ENCODE measurements around the gene CRYGN.

The CRYGN gene

DNA sequence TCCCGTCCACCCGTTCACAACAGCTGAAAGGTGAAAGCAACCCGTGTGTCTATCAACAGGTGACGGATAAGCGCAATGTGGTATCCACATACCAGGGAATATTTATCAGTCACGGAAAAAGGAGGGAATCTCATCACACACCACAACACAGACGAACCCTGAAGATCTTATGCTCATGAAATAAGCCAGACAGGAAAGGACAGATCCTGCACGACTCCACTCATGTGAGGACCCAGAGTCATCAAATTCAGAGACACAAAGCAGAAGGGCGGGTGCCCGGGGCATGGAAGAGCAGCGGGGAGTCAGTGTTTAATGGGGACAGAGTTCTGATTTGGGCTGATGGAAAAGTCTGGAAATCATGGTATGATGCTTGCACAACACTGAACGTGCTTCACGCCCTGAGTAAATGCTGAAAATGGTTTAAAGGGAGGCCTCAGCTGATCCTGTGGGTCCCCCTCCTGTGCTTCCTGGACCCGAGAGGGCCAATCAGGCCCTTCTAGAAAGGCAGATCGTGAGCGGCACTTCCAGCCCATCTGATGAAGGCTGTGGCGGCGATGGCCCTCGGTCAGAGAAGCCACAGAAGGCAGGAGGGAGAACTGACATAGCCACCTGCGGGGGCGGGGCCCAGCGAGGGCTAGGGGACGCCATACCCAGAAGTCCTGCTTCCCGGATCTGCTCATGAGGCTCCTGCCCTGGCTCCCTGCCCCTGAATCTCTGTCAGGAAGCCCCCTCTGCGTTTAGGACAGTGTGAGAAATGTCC lies 49.2 kb downstream of the CRYGN start:
- DNase-seq (ENCODE audit: low read depth): no peak

GRCh38 chr7:151389768-151390597 lies 50.0 kb downstream of the CRYGN start:
- DNase-seq (ENCODE audit: low read depth): no peak

DNA sequence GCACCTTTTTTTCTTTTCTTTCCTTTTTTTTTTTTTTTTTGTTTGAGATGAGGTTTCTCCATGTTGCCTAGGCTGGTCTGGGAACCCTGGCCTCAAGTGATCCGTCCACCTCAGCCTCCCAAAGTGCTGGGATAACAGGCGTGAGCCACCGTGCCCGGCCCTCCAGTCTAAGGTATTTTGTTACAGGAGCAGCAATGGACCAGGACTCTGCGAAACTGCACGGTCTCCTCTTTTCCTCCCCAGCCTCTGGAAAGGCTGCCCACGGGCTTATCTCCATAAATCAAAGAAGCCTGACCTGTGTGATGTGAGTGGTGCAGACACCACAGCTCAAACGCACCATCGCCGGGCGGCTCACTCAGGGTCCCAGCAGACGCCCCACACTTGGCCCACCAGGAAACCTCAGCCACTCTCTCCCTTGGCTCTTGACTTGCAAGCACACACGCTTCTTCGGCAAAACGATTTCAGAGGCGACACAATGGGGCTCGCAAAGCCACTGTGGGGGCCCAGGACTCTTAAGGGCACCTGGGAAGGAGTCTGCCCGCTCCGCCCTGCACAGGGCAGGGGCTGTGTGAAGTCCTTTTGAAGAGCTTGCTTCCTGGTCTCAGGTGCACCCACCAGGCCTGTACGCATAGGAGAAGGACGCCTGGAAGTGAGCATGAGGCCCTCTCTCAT lies 50.7 kb downstream of the CRYGN start:
- DNase-seq (ENCODE audit: low read depth): no peak

GRCh38 chr7:151388430-151388829 lies 51.5 kb downstream of the CRYGN start:
- DNase-seq (ENCODE audit: low read depth): no peak

GRCh38 chr7:151388007-151388297 lies 52.0 kb downstream of the CRYGN start:
- no peak for DNase-seq (ENCODE audit: low read depth)

DNA sequence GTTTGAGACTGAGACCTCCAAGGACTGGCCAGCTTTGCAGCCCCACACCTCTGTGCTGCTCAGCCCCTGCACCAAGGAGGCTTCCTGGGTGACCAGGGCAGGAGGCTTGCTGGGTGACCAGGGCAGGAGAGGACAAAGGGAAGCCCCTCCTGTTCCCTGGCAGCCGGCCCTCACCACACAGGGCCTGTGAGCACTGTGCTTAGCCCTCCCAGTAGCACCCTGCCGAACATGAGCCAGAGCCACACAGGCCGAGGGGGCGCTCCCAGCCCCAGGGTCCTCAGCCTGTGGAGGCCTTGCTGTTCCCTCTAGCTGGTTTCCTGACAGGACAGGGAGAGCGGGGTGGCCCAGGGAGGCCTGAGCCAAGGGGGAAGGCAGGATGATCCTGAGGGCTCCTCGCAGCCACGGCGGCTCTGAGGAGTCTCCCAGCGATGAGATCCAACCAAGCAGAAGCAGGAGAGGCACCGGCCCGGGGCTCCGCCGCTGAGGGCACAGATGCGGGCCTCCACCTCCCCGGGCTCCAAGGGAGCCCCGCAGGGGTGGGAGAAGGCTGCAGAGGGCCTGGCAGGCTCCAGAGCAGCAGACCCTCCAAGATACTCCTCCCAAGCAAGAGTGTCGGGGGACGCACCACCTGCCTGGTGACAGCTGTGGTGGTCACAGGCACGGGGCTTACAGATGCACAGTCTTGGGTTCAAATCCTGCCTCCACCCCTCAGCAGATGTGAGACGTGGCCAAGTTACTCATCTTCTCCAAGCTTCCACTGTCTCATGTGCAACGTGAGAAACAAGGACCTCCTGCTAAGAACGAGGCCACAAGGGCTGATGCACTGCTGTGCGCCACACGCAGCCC lies 52.6 kb downstream of the CRYGN start:
- no peak for DNase-seq (ENCODE audit: low read depth)

- DNase-seq (ENCODE audit: low read depth): no peak
Measured at GRCh38 chr7:151386301-151387160, 53.4 kb downstream of the CRYGN start.

- no peak for DNase-seq (ENCODE audit: low read depth)
Measured at GRCh38 chr7:151385626-151386300, 54.2 kb downstream of the CRYGN start.

DNA sequence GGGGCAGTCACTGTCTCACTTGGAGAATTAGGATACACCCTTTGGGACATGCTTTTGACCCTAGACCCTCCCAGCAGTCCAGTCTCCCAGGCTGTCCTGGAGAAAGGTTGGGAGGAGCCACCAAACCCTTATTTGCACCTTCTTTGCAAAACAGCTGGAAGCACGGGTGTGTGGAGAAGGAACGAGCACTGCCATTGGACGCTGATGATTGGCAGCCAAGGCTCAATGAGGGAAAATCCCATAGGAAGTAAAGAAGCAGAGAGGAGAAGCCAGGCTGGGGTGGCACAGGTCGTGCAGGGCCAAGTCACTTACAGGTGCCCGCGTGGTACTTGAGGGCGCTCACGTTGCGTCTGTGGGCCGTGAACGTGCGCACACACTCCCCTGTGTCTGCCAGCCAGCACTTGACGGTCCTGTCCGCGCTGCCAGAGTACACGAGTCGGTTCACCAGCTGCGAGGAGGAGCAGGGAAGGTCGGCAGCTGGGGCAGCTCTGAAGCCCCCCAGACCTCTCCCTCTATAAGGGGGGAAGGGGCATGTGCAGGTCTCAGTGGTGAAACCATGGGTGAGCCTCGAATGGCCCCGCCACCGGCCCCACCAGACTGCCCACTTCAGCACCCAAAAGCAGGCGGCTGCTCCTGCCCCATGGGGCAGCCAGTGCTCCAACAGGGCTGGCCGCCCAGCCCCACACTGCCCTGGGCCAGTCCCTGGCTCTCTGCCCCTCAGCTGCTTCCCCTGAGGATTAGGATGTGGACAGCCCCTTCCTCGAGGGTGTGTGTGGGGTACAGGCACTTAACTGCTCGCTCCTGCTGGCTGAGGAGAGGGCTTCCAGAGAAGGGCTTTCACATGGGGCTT lies 54.9 kb downstream of the CRYGN start:
- no peak for DNase-seq (ENCODE audit: low read depth)

- no peak for DNase-seq (ENCODE audit: low read depth)
Measured at GRCh38 chr7:151384352-151384697, 55.6 kb downstream of the CRYGN start.

DNA sequence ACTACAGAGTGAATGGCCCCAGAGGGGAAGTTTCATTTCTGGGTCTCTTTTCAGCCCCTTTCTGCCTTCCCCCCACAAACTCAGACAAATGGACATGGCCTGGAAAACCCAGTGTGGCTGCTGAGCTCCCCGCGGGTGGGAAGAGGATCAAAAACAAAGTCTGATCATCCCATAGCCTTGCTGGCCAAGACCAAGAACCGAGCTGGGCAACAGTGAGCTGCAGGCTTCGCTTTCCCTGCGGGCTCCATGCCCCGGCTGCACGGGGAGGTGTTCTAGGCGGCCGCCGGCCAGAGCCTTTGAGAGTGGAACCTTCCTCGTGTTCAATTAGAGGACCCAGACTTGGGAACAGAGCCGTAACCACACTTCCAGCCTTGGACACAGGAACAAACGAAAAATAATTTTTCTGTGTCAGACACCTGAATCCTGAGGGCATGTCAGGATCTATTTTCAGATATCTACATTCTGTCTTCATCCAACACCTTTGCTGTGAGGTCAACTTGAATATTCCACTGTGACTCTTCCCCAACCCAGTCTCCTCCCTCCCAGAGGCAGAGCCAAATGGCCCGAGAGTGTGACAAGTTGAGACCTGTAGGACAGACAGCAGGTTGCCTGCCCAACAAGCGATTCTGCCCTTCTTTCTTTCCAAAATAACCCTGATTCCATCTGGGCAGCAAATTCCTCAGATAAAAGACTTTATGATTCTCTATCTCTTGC lies 56.1 kb downstream of the CRYGN start:
- no peak for DNase-seq (ENCODE audit: low read depth)

DNA sequence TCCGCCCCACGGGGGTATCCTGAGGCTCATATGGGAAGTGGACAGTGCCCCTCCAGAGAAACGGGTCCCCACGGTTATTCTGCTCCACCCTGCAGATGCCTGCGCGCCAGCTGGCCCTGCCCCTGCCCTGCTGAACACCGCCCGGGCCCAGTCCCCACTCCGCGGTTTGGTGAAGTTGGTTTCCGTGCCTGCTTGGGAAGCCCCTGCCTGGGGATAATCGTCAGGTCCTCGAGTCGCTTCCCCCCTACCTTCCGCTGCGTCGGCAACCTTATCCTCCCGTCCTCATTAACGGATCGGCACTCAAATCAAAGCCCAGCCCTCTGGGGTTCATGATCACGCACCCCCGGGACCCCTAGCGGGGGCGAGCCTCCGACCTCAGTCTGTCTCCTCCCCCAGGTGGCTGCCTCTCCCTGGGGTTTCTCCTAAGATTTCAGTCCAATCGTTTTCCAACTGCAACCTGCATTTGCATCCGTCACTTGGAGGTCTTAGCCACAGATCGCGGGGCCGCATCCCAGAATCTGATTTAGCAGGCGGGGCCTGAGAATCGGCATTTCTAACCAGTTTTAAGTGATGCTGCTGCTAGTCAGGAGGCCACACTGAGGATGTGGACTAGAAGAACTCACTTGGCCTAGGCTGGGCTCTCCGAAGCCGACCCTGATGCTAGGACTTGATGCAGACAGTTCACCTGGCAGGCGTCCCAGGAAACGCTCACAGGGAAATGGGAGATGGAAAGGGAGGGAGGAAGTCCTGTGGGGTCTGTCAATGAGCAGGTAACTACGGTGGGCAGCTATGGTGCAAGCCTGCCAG lies 57.7 kb downstream of the CRYGN start:
- DNase-seq (ENCODE audit: low read depth): no peak

DNA sequence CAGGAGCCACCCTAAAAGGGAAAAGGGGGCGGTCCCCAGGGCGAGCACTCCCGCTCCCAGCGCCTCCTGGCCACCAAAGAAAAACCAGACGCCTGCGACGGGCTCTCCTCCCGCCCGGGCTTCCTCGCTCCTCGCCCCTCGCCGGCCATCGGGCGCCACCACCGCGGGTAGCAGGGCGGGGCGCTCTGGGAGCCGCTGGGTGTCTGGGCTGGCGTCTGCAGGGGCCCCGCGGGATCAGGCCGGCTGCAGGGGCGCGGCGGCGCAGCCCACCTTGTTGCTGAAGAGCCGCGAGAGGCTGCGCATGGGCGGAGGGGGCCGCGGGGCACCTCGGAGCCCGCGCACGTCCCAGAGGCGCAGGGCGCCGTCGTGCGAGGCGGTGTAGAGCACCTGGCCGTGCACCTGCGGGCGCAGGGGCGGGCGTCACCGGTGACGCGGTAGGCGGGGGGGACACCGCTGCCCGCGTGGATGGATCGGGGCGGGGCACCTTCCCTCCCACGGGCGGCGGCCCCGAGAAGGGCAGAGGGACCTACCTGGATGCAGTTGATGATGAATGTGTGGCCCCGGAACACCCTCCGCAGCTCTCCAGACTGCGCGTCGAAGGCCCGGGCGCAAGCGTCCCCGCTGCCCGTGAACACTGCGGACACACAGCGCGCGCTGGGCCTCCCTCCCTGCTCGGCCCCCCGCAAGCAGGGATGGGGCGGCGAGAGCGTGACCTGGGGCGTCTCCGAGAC lies 58.4 kb downstream of the CRYGN start:
- peak; percentile 23 for DNase-seq (ENCODE audit: low read depth)

GRCh38 chr7:151381098-151381347 lies 58.9 kb downstream of the CRYGN start:
- DNase-seq (ENCODE audit: low read depth): no peak

GRCh38 chr7:151380199-151381097 lies 59.5 kb downstream of the CRYGN start:
- DNase-seq (ENCODE audit: low read depth): no peak

DNA sequence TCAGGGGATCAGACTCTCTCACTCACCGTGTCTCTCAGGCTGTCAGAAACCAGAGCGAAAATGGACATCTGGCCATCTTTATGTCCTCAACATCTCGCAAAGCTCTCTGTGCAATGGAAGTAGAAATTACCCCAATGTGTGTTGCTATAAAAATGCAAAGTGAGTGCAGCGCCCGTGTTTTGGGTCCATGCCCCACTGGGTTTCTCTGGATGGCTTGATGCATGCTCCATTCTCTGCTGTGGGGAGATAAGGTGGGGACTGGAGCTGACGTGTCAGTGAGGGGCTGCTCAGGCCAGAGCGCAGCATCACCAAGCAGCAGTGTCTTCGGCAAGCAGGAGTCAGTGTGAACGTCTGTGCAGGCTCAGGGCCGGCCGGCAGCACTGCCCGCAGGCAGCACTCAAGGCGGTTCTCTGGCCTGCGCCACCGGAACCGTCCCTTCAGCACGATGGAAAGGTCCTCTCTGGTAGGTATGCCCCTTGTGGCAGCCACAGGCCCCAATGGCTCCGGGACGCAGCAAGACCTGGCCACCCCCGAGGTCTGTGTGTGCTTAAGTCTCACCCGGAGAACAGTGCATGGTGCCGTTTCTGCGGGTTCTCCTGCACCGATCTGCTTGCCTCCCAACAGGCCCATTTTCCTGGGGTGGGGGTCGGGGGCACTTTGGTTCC lies 60.3 kb downstream of the CRYGN start:
- no peak for DNase-seq (ENCODE audit: low read depth)

Data from stimulated activated CD8-positive, alpha-beta memory T cell treated with anti-CD3 and anti-CD28 coated beads, Interleukin-12 subunit alpha, Interleukin-12 subunit beta, amount 100 ng/mL, for 4 hours (primary cell).